HG02884 (cell line): ENCODE data around the gene CLDND2.
"Not testable (repeated sequence)": the region's sequence is repeated elsewhere in the genome, so short reads cannot be mapped to it uniquely, and the experiment has no call there.

ENCODE experiments used
- ATAC-seq: cut with Tn5 transposase; IDR thresholded peaks from one replicate; pipeline ENCODE4 v1.9.1; 2021; ENCODE audit warnings: mild to moderate bottlenecking, moderate library complexity; ENCODE audit not compliant: unreplicated experiment

CLDND2 gene

GRCh38 chr19:51368366-51369282 is at the start of gene CLDND2:
CLDND2 (minus strand) TSS chr19:51369003; CDS start chr19:51368577, 426 bp downstream.
- no peak for ATAC-seq

- ATAC-seq: peak; percentile 45
Observed at GRCh38 chr19:51417810-51418157, 49.0 kb upstream of the CLDND2 start.

DNA sequence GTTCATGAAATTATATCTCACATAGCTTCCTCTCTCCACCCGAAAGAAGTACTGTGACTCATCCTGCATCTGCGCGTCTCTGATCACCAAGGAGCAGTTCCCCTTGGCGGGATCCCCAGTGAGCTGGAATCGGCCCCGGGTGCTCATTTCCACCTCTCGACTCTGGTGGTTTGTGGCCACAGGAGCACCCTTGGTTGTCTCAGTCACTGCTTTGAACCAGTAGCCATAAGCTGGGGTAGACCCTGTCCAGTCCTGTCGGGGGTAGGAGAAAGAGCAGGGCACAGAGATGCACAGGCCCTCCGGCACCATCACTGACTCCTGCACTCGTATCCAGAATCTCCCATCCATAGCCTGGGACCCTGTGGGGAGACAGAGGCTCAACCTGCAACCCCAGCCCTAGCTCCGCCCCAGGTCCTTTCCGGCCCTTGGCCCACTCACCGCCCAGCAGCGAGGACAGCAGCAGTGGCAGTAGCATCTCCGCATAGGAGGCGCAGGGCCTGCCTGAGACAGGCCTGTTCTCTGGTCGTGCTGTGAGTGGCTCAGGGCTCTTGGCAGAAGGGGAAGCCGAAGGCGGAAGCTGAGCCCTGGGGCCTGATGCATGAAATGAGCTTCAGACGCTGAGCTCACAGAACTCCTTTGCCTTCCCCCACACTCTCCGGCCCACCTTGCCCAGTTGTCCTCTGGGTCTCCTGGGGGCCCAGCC is 48.5 kb upstream of the CLDND2 start, which contains the start of gene SIGLEC10:
TSS of gene SIGLEC10 (minus strand) at position 536 of the 703 bp plus-strand sequence. CDS start at position 475, 61 bp downstream.
- ATAC-seq: peak; percentile 59

GRCh38 chr19:51416422-51416821 is 47.6 kb upstream of the CLDND2 start:
- ATAC-seq: not testable (repeated sequence)

GRCh38 chr19:51415187-51415586 is 46.4 kb upstream of the CLDND2 start:
- ATAC-seq: no peak

DNA sequence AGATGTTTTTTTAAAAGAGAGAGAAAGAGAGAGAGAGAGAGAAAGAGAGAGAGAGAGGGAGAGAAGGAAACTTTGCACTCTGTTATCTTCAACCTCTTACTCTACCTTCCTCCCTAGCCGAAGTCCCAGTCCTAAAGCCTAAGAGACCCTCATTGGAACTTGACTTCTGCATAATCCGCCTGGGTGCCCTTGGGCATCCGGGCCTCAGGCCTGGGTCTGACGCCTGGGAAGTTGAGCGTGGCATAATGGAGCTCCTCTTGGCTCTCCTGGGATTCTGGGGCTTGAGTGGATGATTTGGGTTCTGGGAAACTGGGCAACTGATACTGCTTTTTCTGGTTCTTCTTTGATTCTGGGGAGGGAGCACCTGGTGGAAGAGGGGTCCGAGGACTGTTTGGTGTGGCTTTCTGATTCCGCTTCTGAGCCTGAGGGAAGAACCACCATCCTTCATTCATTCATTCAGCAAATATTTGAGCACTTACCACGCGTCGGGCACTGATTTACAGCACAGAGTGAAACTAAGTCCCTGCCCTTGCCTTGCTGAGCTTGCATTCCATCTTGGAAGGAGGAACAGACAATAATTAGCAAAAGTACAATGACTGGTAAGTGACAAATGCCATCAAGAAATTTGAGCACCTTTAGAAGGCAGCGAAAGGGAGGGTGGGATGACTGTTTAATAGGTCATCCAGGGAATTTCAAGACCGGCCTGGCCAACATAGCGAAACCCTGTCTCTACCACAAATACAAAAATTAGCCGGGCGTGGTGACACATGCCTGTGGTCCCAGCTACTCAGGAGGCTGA is 42.3 kb upstream of the CLDND2 start:
- no peak for ATAC-seq

GRCh38 chr19:51407511-51408131 is 38.8 kb upstream of the CLDND2 start:
- no peak for ATAC-seq

- no peak for ATAC-seq
Observed at GRCh38 chr19:51402117-51402516, 33.3 kb upstream of the CLDND2 start.

- ATAC-seq: not testable (repeated sequence)
Observed at GRCh38 chr19:51399936-51400335, 31.1 kb upstream of the CLDND2 start.

DNA sequence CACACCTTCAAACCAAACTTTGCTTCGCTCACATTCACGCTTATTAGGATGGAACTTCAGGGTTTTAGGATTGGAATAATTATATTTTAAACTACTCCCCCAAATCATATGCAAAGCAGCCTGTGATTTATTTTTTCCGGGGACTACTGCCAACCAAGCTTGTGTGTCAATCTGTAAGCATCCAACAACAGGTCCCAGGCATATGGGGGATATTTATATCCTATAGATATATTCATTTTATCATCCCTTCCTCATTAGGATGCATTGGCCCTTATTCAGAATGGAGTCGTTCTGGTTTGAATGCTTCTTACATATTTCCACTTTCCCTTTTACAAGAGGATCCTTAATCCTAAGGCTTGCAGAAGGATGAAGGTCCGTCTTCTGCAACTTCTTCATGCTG is 30.4 kb upstream of the CLDND2 start:
- no peak for ATAC-seq

GRCh38 chr19:51398096-51398704 is 29.4 kb upstream of the CLDND2 start:
- no peak for ATAC-seq

- ATAC-seq: not testable (repeated sequence)
Observed at GRCh38 chr19:51397453-51397852, 28.6 kb upstream of the CLDND2 start.

- no peak for ATAC-seq
Observed at GRCh38 chr19:51396175-51396574, 27.4 kb upstream of the CLDND2 start.

- peak; percentile 79 for ATAC-seq
Observed at GRCh38 chr19:51394050-51394836, 25.4 kb upstream of the CLDND2 start.

- ATAC-seq: no peak
Observed at GRCh38 chr19:51392701-51393100, 23.9 kb upstream of the CLDND2 start.

DNA sequence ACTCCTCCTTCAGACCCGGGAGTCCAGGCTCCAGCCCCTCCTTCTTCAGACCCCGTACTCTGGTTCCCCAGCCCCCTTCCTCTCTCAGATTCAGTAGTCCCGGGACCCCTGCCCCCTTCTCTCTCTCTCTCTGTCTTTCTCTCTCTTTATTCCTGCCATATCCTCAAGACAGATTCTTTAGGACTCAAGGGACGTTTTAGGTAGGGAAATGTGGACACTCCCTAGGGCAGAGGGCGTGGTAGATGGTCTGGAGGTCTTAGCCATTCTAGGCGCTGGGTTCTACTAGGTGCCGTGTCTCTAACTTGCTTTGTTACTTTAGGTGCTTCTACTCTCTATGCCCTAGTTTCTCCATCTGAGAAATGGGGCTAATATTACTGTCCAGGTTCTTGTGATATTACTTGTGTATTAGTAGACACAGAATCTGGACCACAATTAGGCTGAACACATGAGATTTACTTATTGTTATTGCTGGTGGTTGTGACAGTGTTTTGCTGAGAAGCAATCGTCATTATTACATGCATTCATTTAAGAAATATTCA is 22.3 kb upstream of the CLDND2 start:
- no peak for ATAC-seq

GRCh38 chr19:51389143-51389542 is 20.3 kb upstream of the CLDND2 start:
- no peak for ATAC-seq

DNA sequence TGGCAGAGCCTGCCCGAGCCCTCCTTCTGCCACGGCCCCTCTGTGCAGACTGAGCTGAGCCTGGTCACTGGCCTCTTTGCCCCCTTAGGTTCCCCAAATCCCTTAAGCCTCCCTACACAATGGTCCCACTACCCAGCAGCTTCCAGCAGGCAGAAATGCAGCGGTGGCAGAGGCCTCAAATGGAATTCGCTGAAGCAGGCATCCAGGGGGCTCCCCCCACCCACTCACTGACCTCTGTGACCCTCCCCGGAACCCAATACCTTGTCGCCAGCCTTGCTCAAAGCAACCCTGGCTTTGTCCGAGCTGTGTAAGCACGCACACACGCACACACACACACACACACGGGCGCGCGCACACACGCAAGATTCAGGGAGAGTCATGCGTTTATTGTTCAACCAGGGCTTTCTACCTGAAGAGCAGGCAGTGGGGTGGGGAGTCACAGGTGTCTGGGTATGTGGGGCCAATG is 19.2 kb upstream of the CLDND2 start, which contains the start of gene LIM2:
TSS of gene LIM2 (minus strand) at position 51 of the 466 bp plus-strand sequence. CDS start 531 bp downstream, outside the sequence.
- ATAC-seq: no peak
